Neural progenitor cell (in vitro differentiated cells): ENCODE data around the gene GPBAR1. TPM values are rescaled to one million over a fixed set of nuclear protein-coding genes. Genes with fewer than 3 reads are reported as not detected.

Experiments used
- DNase-seq: peaks from one replicate; pipeline ENCODE4 v3.0.0-alpha.2; 2016; ENCODE audit warnings: low spot score
- H2AFZ ChIP-seq: fragments of 200-600 bp; sonication (generic); replicated peaks from 2 replicates; pipeline ENCODE4 v1.6.1; 2016; ENCODE audit warnings: antibody characterized with exemption
- H3F3A ChIP-seq: fragments of 200-600 bp; sonication (generic); 2 replicates; pipeline ENCODE4 v1.6.1; 2016; ENCODE audit warnings: antibody characterized with exemption, low read depth
- H3K27ac ChIP-seq: fragments of 200-600 bp; sonication (generic); 2 replicates; pipeline ENCODE4 v1.5.1; 2016; ENCODE audit warnings: mild to moderate bottlenecking
- H3K27me3 ChIP-seq: fragments of 200-600 bp; sonication (generic); 2 replicates; pipeline ENCODE4 v1.6.1; 2016; ENCODE audit warnings: mild to moderate bottlenecking, moderate library complexity
- H3K36me3 ChIP-seq: fragments of 200-600 bp; sonication (generic); 2 replicates; pipeline ENCODE4 v1.5.1; 2016
- H3K4me1 ChIP-seq: fragments of 200-600 bp; sonication (generic); 2 replicates; pipeline ENCODE4 v1.6.1; 2016; ENCODE audit warnings: mixed run types
- H3K4me2 ChIP-seq: fragments of 200-600 bp; sonication (generic); 2 replicates; pipeline ENCODE4 v1.6.1; 2016
- H3K4me3 ChIP-seq: fragments of 200-600 bp; sonication (generic); 2 replicates; pipeline ENCODE4 v1.5.1; 2016
- H3K79me2 ChIP-seq: fragments of 200-600 bp; sonication (generic); 2 replicates; pipeline ENCODE4 v1.6.1; 2016; ENCODE audit warnings: low read depth
- H3K9ac ChIP-seq: fragments of 200-600 bp; sonication (generic); 2 replicates; pipeline ENCODE4 v1.6.1; 2016
- H3K9me3 ChIP-seq: fragments of 200-600 bp; sonication (generic); 2 replicates; pipeline ENCODE4 v1.5.1; 2016; ENCODE audit warnings: low read depth
- H4K20me1 ChIP-seq: fragments of 200-600 bp; sonication (generic); 2 replicates; pipeline ENCODE4 v1.6.1; 2016; ENCODE audit warnings: low read depth
- H3K27ac Mint-ChIP-seq: 3 replicates; pipeline ENCODE4 v1.8.0; 2021; ENCODE audit warnings: mixed read lengths
- H3K27me3 Mint-ChIP-seq: 2 replicates; pipeline ENCODE4 v1.8.0; 2022; ENCODE audit warnings: low read depth, mild to moderate bottlenecking, inconsistent platforms, moderate library complexity, mixed read lengths; ENCODE audit not compliant: insufficient read depth
- H3K36me3 Mint-ChIP-seq: 3 replicates; pipeline ENCODE4 v1.8.0; 2021; ENCODE audit warnings: mixed read lengths
- H3K4me1 Mint-ChIP-seq: 3 replicates; pipeline ENCODE4 v1.8.0; 2021; ENCODE audit warnings: mixed read lengths
- H3K4me3 Mint-ChIP-seq: 3 replicates; pipeline ENCODE4 v1.8.0; 2021; ENCODE audit warnings: mild to moderate bottlenecking, moderate library complexity, mixed read lengths
- H3K9me3 Mint-ChIP-seq: 3 replicates; pipeline ENCODE4 v1.8.0; 2020; ENCODE audit warnings: mixed read lengths
- EZH2 ChIP-seq: fragments of 200-600 bp; sonication (generic); IDR thresholded peaks from 2 replicates; pipeline ENCODE4 v1.6.1; 2017; ENCODE audit warnings: antibody characterized with exemption, mild to moderate bottlenecking, moderate library complexity
- EZH2phosphoT487 ChIP-seq: fragments of 200-600 bp; sonication (generic); IDR thresholded peaks from 2 replicates; pipeline ENCODE4 v1.6.1; 2017; ENCODE audit warnings: antibody characterized with exemption
- total RNA-seq: library from RNA; depleted of rRNA; stranded (reverse); fragments of >200 nt; gene quantifications from 2 replicates; pipeline ENCODE4 v1.2.3, GENCODE V29; 2015; ENCODE audit warnings: low replicate concordance
- TF ChIP-seq, protein P1 (sequence below): fragments of 200-600 bp; sonication (generic); IDR thresholded peaks from 2 replicates; pipeline ENCODE4 v1.5.1; 2017; ENCODE audit warnings: antibody characterized with exemption, mild to moderate bottlenecking

GPBAR1 gene
- total RNA-seq, 1 donor from 2014 or later: not detected

DNA sequence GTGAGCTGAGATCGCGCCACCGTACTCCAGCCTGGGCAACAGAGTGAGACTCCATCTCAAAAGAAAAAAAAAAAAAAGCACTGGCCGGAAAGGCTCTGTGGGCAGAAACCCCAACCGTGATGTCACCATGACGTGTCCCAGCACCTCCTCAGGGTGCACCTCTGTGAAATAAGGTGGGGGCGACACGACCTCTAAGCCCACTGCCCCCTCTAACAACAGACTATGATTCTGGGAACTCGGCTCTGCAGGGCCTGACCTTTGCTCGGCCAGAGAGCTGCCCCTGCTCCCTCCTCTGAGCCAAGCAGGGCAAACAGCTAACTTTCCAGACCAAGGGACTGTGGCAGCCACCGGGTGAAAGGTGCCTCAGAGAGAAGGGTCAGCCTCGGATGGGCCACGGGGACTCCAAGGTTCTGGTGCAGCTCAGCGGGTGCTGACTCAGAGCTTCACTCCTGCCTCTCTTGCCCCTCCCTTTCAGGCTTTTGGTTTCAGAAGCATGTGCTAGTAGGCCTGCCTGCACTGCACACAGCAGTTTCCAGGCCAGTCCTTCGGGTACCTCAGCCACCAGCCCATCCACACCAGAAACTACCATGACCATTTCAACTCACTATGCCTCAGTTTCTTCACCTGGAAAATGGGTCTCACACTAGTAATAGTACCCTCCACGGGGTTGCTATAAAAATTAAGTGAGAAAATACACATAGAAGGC lies 23.4 kb downstream of the GPBAR1 start:
- Mint-ChIP-seq H3K36me3 (no peaks in the 10 kb centered on the region), H3K27me3 (peaks cover 4% of the 10 kb centered on the region), H3K4me1 (peaks cover 16% of the 10 kb centered on the region), H3K27ac (no peak overlapping the region), H3K4me3 (no peak overlapping the region), H3K9me3 (no peaks in the 10 kb centered on the region)
- Histone ChIP-seq H3K4me1 (peaks cover 7% of the 10 kb centered on the region), H3K79me2 (no peaks in the 10 kb centered on the region), H3F3A (no peaks in the 10 kb centered on the region), H3K4me3 (no peak overlapping the region), H3K9me3 (no peaks in the 10 kb centered on the region), H2AFZ (no peak overlapping the region), H3K27me3 (no peaks in the 10 kb centered on the region), H3K36me3 (no peaks in the 10 kb centered on the region), H3K9ac (no peak overlapping the region), H3K4me2 (no peak overlapping the region), H4K20me1 (no peaks in the 10 kb centered on the region), H3K27ac (no peak overlapping the region)
- DNase-seq: no peak
- TF ChIP-seq EZH2 (no peak), EZH2phosphoT487 (no peak)
- TF ChIP-seq, protein P1, sequence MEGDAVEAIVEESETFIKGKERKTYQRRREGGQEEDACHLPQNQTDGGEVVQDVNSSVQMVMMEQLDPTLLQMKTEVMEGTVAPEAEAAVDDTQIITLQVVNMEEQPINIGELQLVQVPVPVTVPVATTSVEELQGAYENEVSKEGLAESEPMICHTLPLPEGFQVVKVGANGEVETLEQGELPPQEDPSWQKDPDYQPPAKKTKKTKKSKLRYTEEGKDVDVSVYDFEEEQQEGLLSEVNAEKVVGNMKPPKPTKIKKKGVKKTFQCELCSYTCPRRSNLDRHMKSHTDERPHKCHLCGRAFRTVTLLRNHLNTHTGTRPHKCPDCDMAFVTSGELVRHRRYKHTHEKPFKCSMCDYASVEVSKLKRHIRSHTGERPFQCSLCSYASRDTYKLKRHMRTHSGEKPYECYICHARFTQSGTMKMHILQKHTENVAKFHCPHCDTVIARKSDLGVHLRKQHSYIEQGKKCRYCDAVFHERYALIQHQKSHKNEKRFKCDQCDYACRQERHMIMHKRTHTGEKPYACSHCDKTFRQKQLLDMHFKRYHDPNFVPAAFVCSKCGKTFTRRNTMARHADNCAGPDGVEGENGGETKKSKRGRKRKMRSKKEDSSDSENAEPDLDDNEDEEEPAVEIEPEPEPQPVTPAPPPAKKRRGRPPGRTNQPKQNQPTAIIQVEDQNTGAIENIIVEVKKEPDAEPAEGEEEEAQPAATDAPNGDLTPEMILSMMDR: no peak

DNA sequence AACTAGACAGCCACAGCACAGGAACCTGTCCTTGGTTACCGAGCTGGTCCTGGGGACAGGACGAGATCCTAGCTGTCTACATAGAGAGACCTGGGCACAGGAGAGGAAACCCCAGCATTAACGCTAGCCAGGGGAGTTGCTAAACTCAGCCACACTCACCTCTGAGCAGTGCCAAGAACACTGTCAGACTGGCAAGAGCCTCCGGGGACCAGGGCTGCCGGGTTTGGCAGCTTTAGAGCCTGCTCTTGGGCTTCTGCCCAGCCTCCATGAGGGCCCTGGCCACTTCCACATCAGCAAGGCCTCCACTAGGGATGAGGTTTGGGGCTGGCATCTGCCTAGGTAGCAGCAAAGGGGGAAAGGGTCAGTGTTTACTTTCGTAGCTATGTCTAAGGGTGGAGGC lies 24.8 kb downstream of the GPBAR1 start:
- no peak overlapping the region for H3K4me2 ChIP-seq
- H3K36me3 ChIP-seq: no peaks in the 10 kb centered on the region
- no peak overlapping the region for H3K27ac ChIP-seq
- H3K27ac Mint-ChIP-seq: no peak overlapping the region
- peaks cover 3% of the 10 kb centered on the region for H3K27me3 Mint-ChIP-seq
- H3K9me3 Mint-ChIP-seq: no peaks in the 10 kb centered on the region
- H4K20me1 ChIP-seq: no peaks in the 10 kb centered on the region
- H3K9me3 ChIP-seq: no peaks in the 10 kb centered on the region
- no peak for DNase-seq
- no peak overlapping the region for H3K9ac ChIP-seq
- TF ChIP-seq EZH2 (no peak), EZH2phosphoT487 (no peak)
- TF ChIP-seq, protein P1: no peak
- no peaks in the 10 kb centered on the region for H3K27me3 ChIP-seq
- peaks cover 11% of the 10 kb centered on the region for H3F3A ChIP-seq
- no peaks in the 10 kb centered on the region for H3K79me2 ChIP-seq
- peaks cover 18% of the 10 kb centered on the region for H3K4me1 ChIP-seq
- peaks cover 26% of the 10 kb centered on the region for H3K4me1 Mint-ChIP-seq
- H3K4me3 Mint-ChIP-seq: no peak overlapping the region
- no peak overlapping the region for H3K4me3 ChIP-seq
- no peak overlapping the region for H2AFZ ChIP-seq
- no peaks in the 10 kb centered on the region for H3K36me3 Mint-ChIP-seq

DNA sequence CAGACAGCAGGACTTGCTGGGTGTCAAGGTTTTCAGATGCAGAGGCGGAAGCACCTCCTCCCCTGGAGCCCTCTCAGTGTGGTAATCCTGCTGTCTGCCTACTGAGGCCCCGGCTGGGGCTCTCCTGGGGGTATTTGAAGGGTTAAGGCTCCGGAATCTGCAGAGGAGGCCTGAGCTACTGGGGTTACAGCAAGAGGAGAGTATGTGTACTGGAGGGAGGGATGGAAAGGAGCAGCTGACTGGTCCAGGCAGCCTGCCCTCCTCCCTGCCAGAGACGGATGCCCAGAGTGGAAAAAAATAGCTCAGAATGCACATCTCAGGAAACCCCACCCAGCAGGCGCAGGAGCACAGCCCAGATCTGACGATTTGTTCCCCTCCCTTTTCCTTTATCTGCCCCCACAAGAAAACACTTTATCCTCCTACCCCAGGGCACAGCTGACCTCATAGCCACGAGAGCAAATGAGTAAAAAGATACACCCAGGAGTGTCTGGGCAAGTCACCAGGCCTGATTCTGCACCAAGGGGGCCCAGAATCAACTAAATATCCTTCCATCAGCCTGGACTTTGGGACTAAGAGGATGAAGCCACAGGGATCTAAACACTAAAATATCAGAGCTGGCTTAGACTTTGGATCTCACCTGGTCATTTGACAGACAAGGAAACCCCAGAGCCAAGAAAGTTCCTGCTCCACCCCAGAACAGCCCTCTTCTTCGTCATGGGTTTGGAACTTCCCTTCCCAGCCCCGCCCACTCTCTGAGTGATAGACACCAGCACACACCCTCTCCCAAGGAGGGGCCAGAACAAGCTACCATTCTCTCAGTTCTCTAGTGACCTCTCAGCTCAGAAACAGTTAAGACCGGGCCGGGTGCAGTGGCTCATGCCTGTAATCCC lies 26.0 kb downstream of the GPBAR1 start:
- H3K36me3 ChIP-seq: no peaks in the 10 kb centered on the region
- H3K27me3 ChIP-seq: peaks cover 2% of the 10 kb centered on the region
- H3K4me1 Mint-ChIP-seq: peaks cover 29% of the 10 kb centered on the region
- no peaks in the 10 kb centered on the region for H3K9me3 ChIP-seq
- H3K4me1 ChIP-seq: peaks cover 18% of the 10 kb centered on the region
- peak overlapping the region; percentile 49 for H3K27ac Mint-ChIP-seq
- peak overlapping the region; percentile 53 for H3K4me3 Mint-ChIP-seq
- H3K27ac ChIP-seq: no peak overlapping the region
- H3K9ac ChIP-seq: no peak overlapping the region
- no peak overlapping the region for H2AFZ ChIP-seq
- peak overlapping the region; percentile 33 for H3K4me2 ChIP-seq
- DNase-seq: peak; percentile 81
- H3K27me3 Mint-ChIP-seq: no peaks in the 10 kb centered on the region
- TF ChIP-seq, protein P1: no peak
- TF ChIP-seq EZH2: no peak
- no peak for TF ChIP-seq EZH2phosphoT487
- no peaks in the 10 kb centered on the region for H3K9me3 Mint-ChIP-seq
- H3K79me2 ChIP-seq: no peaks in the 10 kb centered on the region
- H4K20me1 ChIP-seq: no peaks in the 10 kb centered on the region
- peaks cover 13% of the 10 kb centered on the region for H3F3A ChIP-seq
- no peak overlapping the region for H3K4me3 ChIP-seq
- no peaks in the 10 kb centered on the region for H3K36me3 Mint-ChIP-seq
